ENCODE results near the gene RASGRF2.
"Not testable (repeated sequence)": the region's sequence is repeated elsewhere in the genome, so short reads cannot be mapped to it uniquely, and the experiment has no call there.

RASGRF2 gene

DNA sequence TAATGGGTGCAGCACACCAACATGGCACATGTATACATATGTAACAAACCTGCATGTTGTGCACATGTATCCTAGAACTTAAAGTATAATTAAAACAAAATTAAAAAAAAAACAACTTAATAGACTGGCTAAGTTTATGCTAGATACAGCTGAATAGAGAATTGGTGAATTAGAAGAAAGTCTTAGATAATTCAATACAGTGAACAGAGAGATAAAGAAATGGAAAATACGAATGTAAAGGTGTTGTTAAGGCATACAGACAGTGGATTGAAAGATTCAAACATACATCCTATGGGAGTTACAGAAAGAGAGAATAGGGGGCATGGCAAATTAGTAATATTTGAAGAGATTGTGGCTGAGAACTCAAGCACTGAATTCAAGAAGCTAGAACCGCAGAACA is 75.4 kb downstream of the RASGRF2 start:
- no peak overlapping the region for H3K4me3 ChIP-seq (ENCODE audit: low read length)
- no peak for DNase-seq (ENCODE audit: low read depth)
- TF ChIP-seq, protein P1, sequence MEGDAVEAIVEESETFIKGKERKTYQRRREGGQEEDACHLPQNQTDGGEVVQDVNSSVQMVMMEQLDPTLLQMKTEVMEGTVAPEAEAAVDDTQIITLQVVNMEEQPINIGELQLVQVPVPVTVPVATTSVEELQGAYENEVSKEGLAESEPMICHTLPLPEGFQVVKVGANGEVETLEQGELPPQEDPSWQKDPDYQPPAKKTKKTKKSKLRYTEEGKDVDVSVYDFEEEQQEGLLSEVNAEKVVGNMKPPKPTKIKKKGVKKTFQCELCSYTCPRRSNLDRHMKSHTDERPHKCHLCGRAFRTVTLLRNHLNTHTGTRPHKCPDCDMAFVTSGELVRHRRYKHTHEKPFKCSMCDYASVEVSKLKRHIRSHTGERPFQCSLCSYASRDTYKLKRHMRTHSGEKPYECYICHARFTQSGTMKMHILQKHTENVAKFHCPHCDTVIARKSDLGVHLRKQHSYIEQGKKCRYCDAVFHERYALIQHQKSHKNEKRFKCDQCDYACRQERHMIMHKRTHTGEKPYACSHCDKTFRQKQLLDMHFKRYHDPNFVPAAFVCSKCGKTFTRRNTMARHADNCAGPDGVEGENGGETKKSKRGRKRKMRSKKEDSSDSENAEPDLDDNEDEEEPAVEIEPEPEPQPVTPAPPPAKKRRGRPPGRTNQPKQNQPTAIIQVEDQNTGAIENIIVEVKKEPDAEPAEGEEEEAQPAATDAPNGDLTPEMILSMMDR (conservative IDR thresholded peaks at IDR 0.05; ENCODE audit: low read length) = no peak

GRCh38 chr5:81038495-81038894 is 78.3 kb downstream of the RASGRF2 start:
- DNase-seq (ENCODE audit: low read depth) = no peak
- H3K4me3 ChIP-seq (ENCODE audit: low read length) = no peak overlapping the region
- TF ChIP-seq, protein P1 (conservative IDR thresholded peaks at IDR 0.05; ENCODE audit: low read length) = no peak

DNA sequence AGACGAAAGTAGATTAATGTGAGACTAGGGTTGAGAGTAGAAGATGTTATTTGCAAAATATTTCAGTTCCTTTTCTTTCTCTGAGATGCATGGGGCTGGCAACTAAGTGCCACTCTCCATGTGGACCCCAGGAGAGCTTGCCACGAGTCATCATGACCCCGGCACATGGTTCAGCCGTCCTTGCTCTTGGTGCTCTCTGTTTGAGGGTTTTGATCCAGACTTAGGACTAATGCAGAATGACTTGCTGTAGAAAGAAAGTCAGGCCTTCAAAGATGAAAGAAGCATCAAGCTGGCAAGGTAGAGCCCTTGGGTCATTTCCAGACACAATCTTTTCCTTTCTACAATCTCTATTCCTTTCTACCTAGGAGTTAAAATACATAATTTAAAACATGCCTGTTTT is 84.7 kb downstream of the RASGRF2 start:
- TF ChIP-seq, protein P1 (conservative IDR thresholded peaks at IDR 0.05; ENCODE audit: low read length) = no peak
- H3K4me3 ChIP-seq (ENCODE audit: low read length) = no peak overlapping the region
- no peak for DNase-seq (ENCODE audit: low read depth)

DNA sequence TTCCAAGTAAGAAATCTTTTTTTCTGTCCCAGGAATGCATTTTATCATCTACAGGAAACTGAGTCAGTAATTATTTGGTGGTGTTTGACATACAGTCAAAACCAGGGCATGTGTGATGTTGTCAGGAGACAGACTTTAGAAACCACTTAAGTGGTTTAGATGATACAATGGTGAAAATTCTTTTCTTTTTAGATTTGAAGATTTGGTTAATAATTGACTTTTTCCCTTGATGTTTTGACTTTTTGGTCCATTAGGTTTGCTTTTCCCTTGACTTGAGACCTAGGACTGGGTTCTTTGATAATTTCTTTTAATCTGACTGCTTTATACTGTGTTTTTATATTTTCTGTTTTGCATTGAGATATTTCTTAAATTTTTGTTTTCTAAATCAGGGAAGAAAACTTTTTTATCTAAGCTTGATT is 85.2 kb downstream of the RASGRF2 start:
- DNase-seq (ENCODE audit: low read depth) = no peak
- TF ChIP-seq, protein P1 (conservative IDR thresholded peaks at IDR 0.05; ENCODE audit: low read length) = no peak
- H3K4me3 ChIP-seq (ENCODE audit: low read length) = no peak overlapping the region

- no peak for DNase-seq (ENCODE audit: low read depth)
- no peak overlapping the region for H3K4me3 ChIP-seq (ENCODE audit: low read length)
- TF ChIP-seq, protein P1 (conservative IDR thresholded peaks at IDR 0.05; ENCODE audit: low read length) = no peak
These were observed 85.9 kb downstream of the RASGRF2 start for GRCh38 chr5:81046041-81046440.

GRCh38 chr5:81052325-81052724 is 92.2 kb downstream of the RASGRF2 start:
- TF ChIP-seq, protein P1 (conservative IDR thresholded peaks at IDR 0.05; ENCODE audit: low read length) = no peak
- DNase-seq (ENCODE audit: low read depth) = no peak
- H3K4me3 ChIP-seq (ENCODE audit: low read length) = no peak overlapping the region

DNA sequence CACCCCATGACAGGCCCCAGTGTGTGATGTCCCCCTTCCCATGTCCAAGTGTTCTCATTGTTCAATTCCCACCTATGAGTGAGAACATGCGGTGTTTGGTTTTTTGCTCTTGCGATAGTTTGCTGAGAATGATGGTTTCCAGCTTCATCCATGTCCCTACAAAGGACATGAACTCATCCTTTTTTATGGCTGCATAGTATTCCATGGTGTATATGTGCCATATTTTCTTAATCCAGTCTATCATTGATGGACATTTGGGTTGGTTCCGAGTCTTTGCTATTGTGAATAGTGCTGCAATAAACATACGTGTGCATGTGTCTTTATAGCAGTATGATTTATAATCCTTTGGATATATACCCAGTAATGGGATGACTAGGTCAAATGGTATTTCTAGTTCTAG is 93.1 kb downstream of the RASGRF2 start:
- not testable (repeated sequence) for H3K4me3 ChIP-seq (ENCODE audit: low read length); DNase-seq (ENCODE audit: low read depth)

DNA sequence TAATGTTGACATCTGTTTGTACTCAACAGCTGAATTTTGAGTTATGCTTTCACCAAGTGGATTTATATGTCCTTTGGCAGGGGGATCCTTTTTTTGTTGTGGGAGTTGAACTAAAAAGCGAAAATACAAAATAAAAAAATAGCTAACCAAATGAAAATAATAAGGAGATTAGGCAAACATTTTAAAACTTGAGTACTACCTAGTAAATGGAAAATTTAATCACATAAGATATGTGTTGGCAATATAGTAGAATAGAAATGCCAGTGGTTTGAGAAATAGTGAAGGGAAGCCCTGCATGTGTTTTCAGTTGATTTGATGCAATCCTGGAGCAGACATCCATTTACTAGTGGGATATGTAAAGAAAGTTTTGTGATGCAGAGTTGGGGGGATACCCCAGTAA is 98.0 kb downstream of the RASGRF2 start:
- DNase-seq (ENCODE audit: low read depth) = no peak
- TF ChIP-seq, protein P1 (conservative IDR thresholded peaks at IDR 0.05; ENCODE audit: low read length) = no peak
- no peak overlapping the region for H3K4me3 ChIP-seq (ENCODE audit: low read length)
